Measurements from ENCODE around the gene ACSBG1.

Gene ACSBG1

DNA sequence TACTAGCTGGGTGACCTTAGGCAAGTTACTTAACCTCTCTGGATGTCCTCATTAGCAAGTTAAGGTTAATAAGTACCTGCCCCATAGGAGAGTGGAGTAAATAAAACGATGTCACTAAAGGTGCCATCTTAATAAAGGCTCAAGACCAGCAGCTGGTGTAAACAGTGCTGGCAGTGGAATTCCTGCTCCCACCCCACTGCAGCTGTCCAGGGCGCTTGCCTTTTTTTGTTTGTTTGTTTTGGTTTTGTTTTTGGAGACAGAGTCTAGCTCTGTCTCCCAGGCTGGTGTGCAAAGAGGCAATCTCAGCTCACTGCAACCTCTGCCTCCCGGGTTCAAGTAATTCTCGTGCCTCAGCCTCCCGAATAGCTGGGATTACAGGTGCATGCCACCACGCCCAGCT lies 56.3 kb downstream of the ACSBG1 start:
- no peak overlapping the region for H3K9ac ChIP-seq (ENCODE audit: low read length)
- H3K27me3 ChIP-seq (ENCODE audit: control insufficient read depth, insufficient read depth, low read length): no peaks in the 10 kb centered on the region
- H3K27ac ChIP-seq (ENCODE audit: low read depth, low read length): no peak overlapping the region
- no peaks in the 10 kb centered on the region for H3K4me1 ChIP-seq (ENCODE audit: control insufficient read depth, insufficient read depth, low read length)
- no peaks in the 10 kb centered on the region for H3K9me3 ChIP-seq (ENCODE audit: control insufficient read depth, insufficient read depth, low read depth, low read length)
- no peak overlapping the region for H3K4me3 ChIP-seq (ENCODE audit: low read depth, low read length)
- H3K36me3 ChIP-seq (ENCODE audit: control insufficient read depth, insufficient read depth, low read length): no peaks in the 10 kb centered on the region

DNA sequence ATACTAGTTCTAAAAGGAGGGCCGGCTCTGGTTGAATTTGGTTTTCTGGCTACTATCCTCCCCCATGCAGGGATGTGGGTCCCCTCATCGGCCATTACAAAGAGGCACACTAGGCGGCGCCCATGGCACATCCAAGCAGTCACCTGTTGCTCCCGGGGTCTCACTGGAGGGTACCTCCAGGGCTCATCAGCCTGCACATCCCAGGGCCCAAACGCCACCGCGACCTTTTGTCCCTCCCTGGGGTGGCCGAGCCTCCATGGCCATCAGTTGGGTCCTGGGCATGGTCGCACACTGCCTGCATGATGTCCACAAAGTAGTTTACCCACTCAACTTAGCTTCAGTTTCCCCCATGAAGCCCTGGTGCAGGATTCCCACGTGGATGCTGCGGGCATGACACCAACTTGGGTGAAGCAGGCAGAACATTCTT lies 56.9 kb downstream of the ACSBG1 start:
- Histone ChIP-seq H3K36me3 (ENCODE audit: control insufficient read depth, insufficient read depth, low read length) (peaks cover 4% of the 10 kb centered on the region), H3K4me3 (ENCODE audit: low read depth, low read length) (no peak overlapping the region), H3K27ac (ENCODE audit: low read depth, low read length) (no peak overlapping the region), H3K27me3 (ENCODE audit: control insufficient read depth, insufficient read depth, low read length) (no peaks in the 10 kb centered on the region), H3K9me3 (ENCODE audit: control insufficient read depth, insufficient read depth, low read depth, low read length) (no peaks in the 10 kb centered on the region), H3K9ac (ENCODE audit: low read length) (no peak overlapping the region), H3K4me1 (ENCODE audit: control insufficient read depth, insufficient read depth, low read length) (no peaks in the 10 kb centered on the region)

DNA sequence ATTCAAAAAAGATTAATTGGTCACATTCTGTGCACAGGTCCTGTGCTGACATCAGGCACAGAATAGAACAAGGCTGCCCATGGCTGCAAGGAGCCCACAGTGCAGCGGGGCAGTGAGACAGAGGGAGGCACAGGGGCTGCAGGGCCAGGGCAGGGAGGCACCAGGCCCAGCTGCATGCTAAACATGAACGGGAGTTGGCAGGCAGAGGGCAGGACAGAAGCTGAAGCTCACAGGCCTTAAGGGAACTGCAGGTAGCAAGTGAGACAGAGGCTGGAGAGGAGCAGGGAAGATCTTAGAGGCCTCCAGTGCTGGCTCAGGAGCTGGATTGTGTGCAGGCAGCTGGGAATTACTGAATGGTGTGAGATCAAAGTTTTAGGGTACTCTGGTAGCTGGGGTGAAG lies 59.0 kb downstream of the ACSBG1 start:
- Histone ChIP-seq H3K27me3 (ENCODE audit: control insufficient read depth, insufficient read depth, low read length) (no peaks in the 10 kb centered on the region), H3K4me1 (ENCODE audit: control insufficient read depth, insufficient read depth, low read length) (no peaks in the 10 kb centered on the region), H3K4me3 (ENCODE audit: low read depth, low read length) (no peak overlapping the region), H3K36me3 (ENCODE audit: control insufficient read depth, insufficient read depth, low read length) (peaks cover 24% of the 10 kb centered on the region), H3K9me3 (ENCODE audit: control insufficient read depth, insufficient read depth, low read depth, low read length) (no peaks in the 10 kb centered on the region), H3K9ac (ENCODE audit: low read length) (no peak overlapping the region), H3K27ac (ENCODE audit: low read depth, low read length) (no peak overlapping the region)

DNA sequence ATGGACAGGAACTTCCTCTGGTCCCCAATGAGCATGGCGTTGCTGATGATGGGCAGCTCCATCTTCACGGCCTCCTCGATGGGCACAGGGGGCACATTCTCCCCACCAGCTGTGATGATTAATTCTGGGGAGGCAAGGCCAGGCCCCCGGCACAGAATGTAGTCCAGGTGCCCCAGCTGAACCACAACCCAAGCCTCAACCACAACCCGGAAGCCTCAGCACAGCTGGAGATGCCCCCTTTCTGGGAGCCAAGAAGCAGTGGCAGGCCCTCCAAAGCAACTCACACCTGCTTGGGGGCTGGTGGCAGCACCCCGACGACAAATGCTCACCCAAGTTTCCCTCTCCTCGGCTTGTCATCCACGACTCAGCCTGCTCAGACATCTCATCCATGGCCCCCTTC lies 60.0 kb downstream of the ACSBG1 start:
- Histone ChIP-seq H3K27ac (ENCODE audit: low read depth, low read length) (no peak overlapping the region), H3K4me3 (ENCODE audit: low read depth, low read length) (no peak overlapping the region), H3K36me3 (ENCODE audit: control insufficient read depth, insufficient read depth, low read length) (peaks cover 33% of the 10 kb centered on the region), H3K9me3 (ENCODE audit: control insufficient read depth, insufficient read depth, low read depth, low read length) (no peaks in the 10 kb centered on the region), H3K4me1 (ENCODE audit: control insufficient read depth, insufficient read depth, low read length) (no peaks in the 10 kb centered on the region), H3K9ac (ENCODE audit: low read length) (no peak overlapping the region), H3K27me3 (ENCODE audit: control insufficient read depth, insufficient read depth, low read length) (no peaks in the 10 kb centered on the region)

DNA sequence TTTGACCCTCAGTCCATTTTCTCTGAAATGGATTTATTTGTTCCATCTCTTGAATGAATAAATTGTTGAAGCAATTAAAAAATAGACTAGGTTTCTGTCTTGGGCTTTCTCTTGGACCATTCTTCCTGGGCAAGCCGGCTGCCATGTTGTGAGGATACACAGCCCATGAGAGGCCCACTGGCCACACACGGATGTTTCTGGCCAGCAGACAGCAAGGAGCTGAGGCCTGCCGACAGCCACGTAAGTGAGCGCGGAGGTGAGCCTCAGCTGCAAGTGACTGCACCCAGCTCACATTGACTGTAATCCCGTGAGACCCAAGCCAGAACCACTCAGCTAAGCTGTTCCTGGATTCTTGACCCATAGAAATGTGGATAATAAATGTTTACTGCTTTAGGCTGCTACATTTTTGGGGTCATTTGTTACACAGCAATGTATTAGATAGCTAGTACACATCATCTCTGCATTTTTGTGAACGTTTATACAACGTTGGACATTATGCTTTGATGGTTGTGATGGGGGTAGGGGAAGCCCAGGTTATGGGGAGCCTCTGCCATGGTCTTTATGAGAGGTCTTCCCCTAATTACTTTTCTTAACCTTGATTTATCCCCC lies 62.4 kb downstream of the ACSBG1 start:
- no peaks in the 10 kb centered on the region for H3K9me3 ChIP-seq (ENCODE audit: control insufficient read depth, insufficient read depth, low read depth, low read length)
- peaks cover 54% of the 10 kb centered on the region for H3K36me3 ChIP-seq (ENCODE audit: control insufficient read depth, insufficient read depth, low read length)
- H3K27ac ChIP-seq (ENCODE audit: low read depth, low read length): no peak overlapping the region
- no peaks in the 10 kb centered on the region for H3K4me1 ChIP-seq (ENCODE audit: control insufficient read depth, insufficient read depth, low read length)
- H3K9ac ChIP-seq (ENCODE audit: low read length): no peak overlapping the region
- no peaks in the 10 kb centered on the region for H3K27me3 ChIP-seq (ENCODE audit: control insufficient read depth, insufficient read depth, low read length)
- no peak overlapping the region for H3K4me3 ChIP-seq (ENCODE audit: low read depth, low read length)

DNA sequence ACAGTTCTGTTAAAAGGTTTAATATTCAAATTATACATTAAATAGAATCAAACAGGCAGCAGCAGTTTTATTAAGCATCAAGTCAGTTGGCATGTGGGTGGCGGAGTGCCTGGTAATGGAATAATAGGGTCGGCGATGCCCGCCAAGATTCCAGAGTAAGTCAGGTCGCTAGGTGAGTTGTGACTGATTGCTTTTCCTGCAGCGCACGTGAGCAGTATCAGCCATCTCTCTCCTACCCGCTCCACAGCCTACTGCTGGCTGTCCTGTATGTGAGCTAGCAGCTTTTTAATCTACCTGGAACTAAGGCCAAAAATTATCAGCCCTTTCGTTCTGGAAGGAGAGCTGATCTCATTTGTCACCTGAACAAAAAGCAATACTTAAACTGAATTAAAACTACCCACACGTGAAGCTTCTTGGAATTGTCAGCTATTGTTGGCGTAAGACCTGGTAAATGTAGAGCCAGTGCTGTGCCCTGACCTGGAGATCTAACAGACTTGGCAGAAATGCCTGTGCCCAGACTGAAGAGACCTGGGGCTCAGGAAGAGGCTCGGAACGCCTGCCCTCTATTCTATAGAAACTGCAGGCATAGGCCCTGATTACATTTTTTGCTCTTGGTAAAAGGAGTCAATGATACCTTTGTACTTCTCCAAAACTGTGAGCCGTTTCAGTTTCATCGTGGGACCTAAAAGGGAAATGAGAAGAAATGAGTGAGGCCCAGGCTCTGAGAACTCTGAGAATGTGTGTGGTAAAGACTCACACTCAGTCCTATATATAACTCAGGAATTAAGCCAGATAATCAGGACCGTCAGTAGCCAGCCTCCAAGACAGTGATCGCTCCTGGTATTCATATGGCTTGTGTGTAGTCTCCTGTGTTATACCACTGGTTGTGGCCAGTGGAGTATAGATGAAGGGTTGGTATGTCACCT lies 63.3 kb downstream of the ACSBG1 start:
- Histone ChIP-seq H3K9ac (ENCODE audit: low read length) (no peak overlapping the region), H3K9me3 (ENCODE audit: control insufficient read depth, insufficient read depth, low read depth, low read length) (no peaks in the 10 kb centered on the region), H3K4me1 (ENCODE audit: control insufficient read depth, insufficient read depth, low read length) (no peaks in the 10 kb centered on the region), H3K27ac (ENCODE audit: low read depth, low read length) (no peak overlapping the region), H3K36me3 (ENCODE audit: control insufficient read depth, insufficient read depth, low read length) (peaks cover 62% of the 10 kb centered on the region), H3K27me3 (ENCODE audit: control insufficient read depth, insufficient read depth, low read length) (no peaks in the 10 kb centered on the region), H3K4me3 (ENCODE audit: low read depth, low read length) (no peak overlapping the region)

DNA sequence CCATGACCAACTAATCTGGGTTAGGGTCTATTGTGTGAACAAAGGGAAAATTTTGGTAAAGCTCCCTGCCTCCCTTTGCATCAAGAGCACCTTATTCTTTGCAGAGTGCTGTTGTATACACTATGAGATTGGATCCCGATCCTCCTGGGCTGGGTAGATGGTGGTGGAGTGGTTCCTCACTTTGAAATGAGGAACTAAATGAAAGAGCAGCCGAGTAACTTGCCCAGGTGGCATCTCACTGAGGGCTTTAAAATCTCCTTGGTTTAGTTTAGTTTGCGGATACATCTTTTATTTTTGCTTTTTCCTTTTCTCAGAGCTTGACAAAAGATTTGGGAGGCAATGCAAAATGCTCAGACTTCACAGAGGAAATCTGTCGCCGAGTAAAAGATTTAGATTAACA lies 65.8 kb downstream of the ACSBG1 start:
- H3K27ac ChIP-seq (ENCODE audit: low read depth, low read length): no peak overlapping the region
- H3K4me1 ChIP-seq (ENCODE audit: control insufficient read depth, insufficient read depth, low read length): no peaks in the 10 kb centered on the region
- no peaks in the 10 kb centered on the region for H3K9me3 ChIP-seq (ENCODE audit: control insufficient read depth, insufficient read depth, low read depth, low read length)

DNA sequence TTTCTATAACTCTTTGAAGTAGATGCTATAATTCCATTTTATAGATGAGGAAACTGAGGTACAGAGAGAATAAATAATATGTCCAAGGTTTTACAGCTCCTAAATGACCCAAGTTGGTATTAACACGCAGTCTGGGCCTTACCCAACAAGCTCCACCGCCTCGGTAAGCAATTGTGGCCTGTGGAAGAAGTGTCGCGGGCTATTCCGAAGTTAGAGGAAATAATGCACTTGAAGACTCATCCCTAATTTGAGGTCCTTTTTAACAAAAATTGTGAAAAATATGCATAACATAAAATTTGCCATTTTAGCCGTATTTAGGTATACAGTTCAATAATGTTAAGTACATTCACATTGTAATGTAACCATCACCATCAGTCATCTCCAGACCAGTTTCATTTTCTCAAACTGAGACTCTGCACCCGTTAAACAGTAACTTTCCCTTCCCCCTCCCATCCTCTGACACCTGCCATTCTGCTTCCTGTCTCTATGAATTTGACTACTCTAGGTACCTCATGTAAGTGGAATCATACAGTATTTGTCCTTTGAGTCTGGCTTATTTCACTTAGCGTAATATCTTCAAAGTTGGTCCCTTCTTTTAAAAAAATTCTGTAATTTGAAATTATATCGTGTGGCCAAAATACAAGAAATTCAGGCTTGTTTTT lies 67.0 kb downstream of the ACSBG1 start:
- Histone ChIP-seq H3K27ac (ENCODE audit: low read depth, low read length) (no peak overlapping the region), H3K4me3 (ENCODE audit: low read depth, low read length) (no peak overlapping the region), H3K4me1 (ENCODE audit: control insufficient read depth, insufficient read depth, low read length) (no peaks in the 10 kb centered on the region), H3K9me3 (ENCODE audit: control insufficient read depth, insufficient read depth, low read depth, low read length) (no peaks in the 10 kb centered on the region), H3K9ac (ENCODE audit: low read length) (no peak overlapping the region), H3K27me3 (ENCODE audit: control insufficient read depth, insufficient read depth, low read length) (no peaks in the 10 kb centered on the region), H3K36me3 (ENCODE audit: control insufficient read depth, insufficient read depth, low read length) (peaks cover 81% of the 10 kb centered on the region)

More for the DNA sequence above, 65.8 kb downstream of the ACSBG1 start:
- Histone ChIP-seq H3K4me3 (ENCODE audit: low read depth, low read length) (no peak overlapping the region), H3K27me3 (ENCODE audit: control insufficient read depth, insufficient read depth, low read length) (no peaks in the 10 kb centered on the region), H3K9ac (ENCODE audit: low read length) (no peak overlapping the region), H3K36me3 (ENCODE audit: control insufficient read depth, insufficient read depth, low read length) (peaks cover 82% of the 10 kb centered on the region)

DNA sequence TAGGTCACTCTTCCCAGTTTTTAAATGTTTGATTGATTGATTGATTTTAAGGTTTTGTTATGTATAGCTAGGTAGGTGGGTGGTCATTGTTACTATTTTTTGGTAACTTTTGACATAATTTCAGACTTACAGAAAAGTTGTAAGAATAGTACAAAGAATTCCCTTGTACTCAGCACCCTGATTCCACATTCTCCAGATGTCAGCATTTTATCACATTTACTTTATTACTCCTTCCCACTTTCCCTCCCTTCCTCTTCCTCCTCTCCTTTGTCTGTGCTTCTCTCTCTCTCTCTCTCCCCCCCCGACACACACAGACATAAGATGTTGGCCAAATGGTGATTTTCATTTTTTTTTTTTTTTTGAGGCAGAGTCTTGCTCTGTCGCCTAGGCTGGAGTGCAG lies 70.4 kb downstream of the ACSBG1 start:
- Histone ChIP-seq H3K36me3 (ENCODE audit: control insufficient read depth, insufficient read depth, low read length) (peaks cover 68% of the 10 kb centered on the region), H3K9ac (ENCODE audit: low read length) (no peak overlapping the region)

DNA sequence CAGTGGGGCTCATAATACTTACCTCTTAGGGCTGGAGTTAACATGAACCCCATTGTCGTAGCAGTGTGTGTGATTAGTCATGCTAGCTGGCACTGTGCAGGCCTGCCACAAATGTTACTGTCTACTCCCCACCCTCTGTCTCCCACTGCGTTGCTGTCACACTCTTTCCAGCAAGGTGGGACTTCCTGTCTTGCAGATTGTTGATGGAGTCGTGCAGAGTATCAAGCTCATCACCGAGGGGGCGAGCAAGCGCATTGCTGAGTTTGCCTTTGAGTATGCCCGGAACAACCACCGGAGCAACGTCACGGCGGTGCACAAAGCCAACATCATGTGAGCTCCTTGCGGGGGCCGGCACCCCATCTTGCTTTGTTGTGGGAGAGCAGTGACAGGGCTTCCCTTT lies 72.3 kb downstream of the ACSBG1 start:
- no peak overlapping the region for H3K4me3 ChIP-seq (ENCODE audit: low read depth, low read length)
- H3K4me1 ChIP-seq (ENCODE audit: control insufficient read depth, insufficient read depth, low read length): peaks cover 8% of the 10 kb centered on the region; the same call in 1 of the 2 replicates
- no peak overlapping the region for H3K27ac ChIP-seq (ENCODE audit: low read depth, low read length)
- H3K27me3 ChIP-seq (ENCODE audit: control insufficient read depth, insufficient read depth, low read length): no peaks in the 10 kb centered on the region
- H3K9me3 ChIP-seq (ENCODE audit: control insufficient read depth, insufficient read depth, low read depth, low read length): no peaks in the 10 kb centered on the region
- no peak overlapping the region for H3K9ac ChIP-seq (ENCODE audit: low read length)
- H3K36me3 ChIP-seq (ENCODE audit: control insufficient read depth, insufficient read depth, low read length): peaks cover 51% of the 10 kb centered on the region

More for the DNA sequence above, 70.4 kb downstream of the ACSBG1 start:
- Histone ChIP-seq H3K4me3 (ENCODE audit: low read depth, low read length) (no peak overlapping the region), H3K4me1 (ENCODE audit: control insufficient read depth, insufficient read depth, low read length) (no peaks in the 10 kb centered on the region), H3K9me3 (ENCODE audit: control insufficient read depth, insufficient read depth, low read depth, low read length) (no peaks in the 10 kb centered on the region), H3K27me3 (ENCODE audit: control insufficient read depth, insufficient read depth, low read length) (no peaks in the 10 kb centered on the region), H3K27ac (ENCODE audit: low read depth, low read length) (no peak overlapping the region)

DNA sequence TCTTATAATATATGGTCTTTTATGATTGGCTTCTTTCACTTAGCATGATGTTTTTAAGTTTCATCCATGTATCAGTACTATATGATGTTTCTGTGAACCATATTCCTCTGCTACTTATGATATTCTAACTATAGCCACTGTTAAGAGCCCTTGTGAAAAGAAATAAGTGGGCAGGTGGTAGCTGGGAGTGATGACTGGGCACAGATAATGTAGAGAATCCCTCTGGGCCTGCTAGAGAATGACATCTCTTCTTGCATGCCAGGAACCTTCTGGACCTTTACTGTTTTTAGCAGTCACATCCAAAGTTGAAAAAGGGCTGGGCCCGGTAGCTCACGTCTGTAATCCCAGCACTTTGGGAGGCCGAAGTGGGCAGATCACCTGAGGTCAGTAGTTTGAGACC lies 75.0 kb downstream of the ACSBG1 start:
- Histone ChIP-seq H3K36me3 (ENCODE audit: control insufficient read depth, insufficient read depth, low read length) (peaks cover 28% of the 10 kb centered on the region), H3K9ac (ENCODE audit: low read length) (no peak overlapping the region), H3K9me3 (ENCODE audit: control insufficient read depth, insufficient read depth, low read depth, low read length) (no peaks in the 10 kb centered on the region), H3K27ac (ENCODE audit: low read depth, low read length) (no peak overlapping the region), H3K27me3 (ENCODE audit: control insufficient read depth, insufficient read depth, low read length) (no peaks in the 10 kb centered on the region), H3K4me1 (ENCODE audit: control insufficient read depth, insufficient read depth, low read length) (peaks cover 24% of the 10 kb centered on the region), H3K4me3 (ENCODE audit: low read depth, low read length) (no peak overlapping the region)

All from HUES6 (cell line).